HepG2 (cell line): ENCODE results near the gene TFF2. TPM values are rescaled to one million over a fixed set of nuclear protein-coding genes. Genes with fewer than 3 reads are reported as not detected.

Experiments
- ATAC-seq: fragments of 200-7000 bp; cut with Tn5 transposase; 3 replicates; pipeline ENCODE4 v1.9.1; 2020; ENCODE audit warnings: mild to moderate bottlenecking, moderate library complexity
- BruUV-seq: library from RNA; stranded (reverse); fragments of 400-500 nt; replicated peaks from 2 replicates; lab custom pipeline; 2021; lab: Mats Ljungman, UMichigan
- CTCF ChIA-PET: fragments of 300-600 bp; formaldehyde crosslinking; extraction: SDS; loops from one replicate; lab custom pipeline; 2021; ENCODE audit warnings: low total read pairs, inconsistent platforms, low intra/inter-chr PET ratio; lab: Yijun Ruan, JAX
- POLR2A ChIA-PET: fragments of 350-600 bp; sonication (Branson Sonifier 250); formaldehyde crosslinking; loops from one replicate; lab custom pipeline; 2020; ENCODE audit warnings: antibody characterized with exemption, inconsistent platforms; lab: Yijun Ruan, JAX
- DNase-seq: peaks from one replicate; pipeline ENCODE4 v3.0.0-alpha.2; 2015; ENCODE audit warnings: low spot score
- FAIRE-seq: peaks from 3 replicates; lab custom pipeline; 2011; peaks lifted over from hg19 to GRCh38; lab: Jason Lieb, UNC
- H2AFZ ChIP-seq: one replicate; pipeline ENCODE4 v1.6.1; 2011; ENCODE audit warnings: low read length, inconsistent platforms
- H3K27ac ChIP-seq: fragments of 300-600 bp; 3 replicates; pipeline ENCODE4 v1.8.0; 2011; ENCODE audit warnings: mixed run types, mild to moderate bottlenecking, mixed read lengths, low read length, inconsistent platforms; ENCODE audit not compliant: insufficient read depth; ENCODE audit errors: extremely low read length
- H3K27me3 ChIP-seq, 2 experiments: fragments of 200-600 bp in 1 of 2; 2 replicates in 1 of 2; 3 replicates in 1 of 2; pipeline versions ENCODE4 v1.6.0 to v1.8.0; 2011; ENCODE audit warnings: low read length in 2 of 2, mild to moderate bottlenecking in 2 of 2, moderate library complexity in 2 of 2, inconsistent platforms in 1 of 2; ENCODE audit not compliant: insufficient read depth in 2 of 2, control insufficient read depth in 1 of 2
- H3K36me3 ChIP-seq, 2 experiments: fragments of 200-600 bp in 1 of 2; replicated peaks in 1 of 2; 2 replicates in 1 of 2; 3 replicates in 1 of 2; pipeline versions ENCODE4 v1.5.1 to v1.8.0; 2011; ENCODE audit warnings: low read length in 2 of 2, inconsistent platforms in 1 of 2; ENCODE audit not compliant: insufficient read depth in 2 of 2, control insufficient read depth in 1 of 2
- H3K4me1 ChIP-seq: 2 replicates; pipeline ENCODE4 v1.5.1; 2012; ENCODE audit warnings: low read length, inconsistent platforms; ENCODE audit not compliant: insufficient read depth
- H3K4me2 ChIP-seq: 2 replicates; pipeline ENCODE4 v1.6.0; 2011; ENCODE audit warnings: low read depth, low read length, inconsistent platforms
- H3K4me3 ChIP-seq, 3 experiments: fragments of 200-600 bp in 1 of 3; sonication (generic), shearing (Covaris generic) in 1 of 3; replicated peaks in 1 of 3; 2 replicates each; pipeline ENCODE4 v1.5.1; 2011 to 2016; ENCODE audit warnings: low read length in 3 of 3, inconsistent platforms in 2 of 3, low read depth in 2 of 3, mild to moderate bottlenecking in 2 of 3, control low read depth in 1 of 3, mixed read lengths in 1 of 3; ENCODE audit not compliant: insufficient read depth in 1 of 3
- H3K79me2 ChIP-seq: one replicate; pipeline ENCODE4 v1.6.1; 2011; ENCODE audit warnings: low read length, inconsistent platforms; ENCODE audit not compliant: insufficient read depth
- H3K9ac ChIP-seq: 2 replicates; pipeline ENCODE4 v1.6.0; 2011; ENCODE audit warnings: mild to moderate bottlenecking, low read depth, low read length, inconsistent platforms; ENCODE audit not compliant: insufficient read depth
- H3K9me3 ChIP-seq: 2 replicates; pipeline ENCODE4 v1.5.1; 2012; ENCODE audit warnings: mild to moderate bottlenecking, low read length
- H4K20me1 ChIP-seq: 2 replicates; pipeline ENCODE4 v1.6.0; 2011; ENCODE audit warnings: inconsistent platforms, mild to moderate bottlenecking, low read length, moderate library complexity; ENCODE audit not compliant: insufficient read depth
- GZF1 ChIP-seq: sonication (generic); formaldehyde crosslinking; IDR thresholded peaks from 2 replicates; pipeline ENCODE4 v1.5.1; 2020; ENCODE audit warnings: mild to moderate bottlenecking, missing genetic modification reagents
- NFKBIZ ChIP-seq: IDR thresholded peaks from 2 replicates; pipeline ENCODE4 v1.6.1; 2018; ENCODE audit warnings: missing genetic modification reagents, missing compliant biosample characterization
- PAXIP1 ChIP-seq: sonication (generic); formaldehyde crosslinking; conservative IDR thresholded peaks from 2 replicates; pipeline ENCODE4 v1.4.0; 2020; ENCODE audit warnings: mild to moderate bottlenecking, missing genetic modification reagents, moderate library complexity
- PBX2 ChIP-seq: IDR thresholded peaks from 2 replicates; pipeline ENCODE4 v1.6.1; 2016; ENCODE audit warnings: control low read depth
- PHF5A ChIP-seq: IDR thresholded peaks from one replicate; pipeline ENCODE4 v1.6.1; 2018; ENCODE audit warnings: low read depth, missing genetic modification reagents; ENCODE audit not compliant: unreplicated experiment
- STAG1 ChIP-seq: sonication (generic); formaldehyde crosslinking; IDR thresholded peaks from 2 replicates; pipeline ENCODE4 v1.4.0; 2020; ENCODE audit warnings: missing genetic modification reagents
- TAF15 ChIP-seq: fragments of 200-400 bp; formaldehyde crosslinking; IDR thresholded peaks from one replicate; pipeline ENCODE4 v1.6.1; 2018; ENCODE audit warnings: mild to moderate bottlenecking, low read depth, low read length; ENCODE audit not compliant: poor library complexity, severe bottlenecking
- TP53 ChIP-seq: sonication (generic); formaldehyde crosslinking; conservative IDR thresholded peaks from 2 replicates; pipeline ENCODE4 v1.4.0; 2020; ENCODE audit warnings: missing genetic modification reagents
- ZNF7 ChIP-seq: IDR thresholded peaks from 2 replicates; pipeline ENCODE4 v1.6.1; 2016; ENCODE audit warnings: missing biosample characterization, missing genetic modification reagents
- ZNF782 ChIP-seq: sonication (generic); formaldehyde crosslinking; IDR thresholded peaks from 2 replicates; pipeline ENCODE4 v1.4.0; 2020; ENCODE audit warnings: missing genetic modification reagents, mild to moderate bottlenecking, borderline replicate concordance
- ZSCAN30 ChIP-seq: sonication (generic); formaldehyde crosslinking; IDR thresholded peaks from 2 replicates; pipeline ENCODE4 v1.5.0; 2020; ENCODE audit warnings: mild to moderate bottlenecking, missing genetic modification reagents
- WGBS: methylation state at CpG from one replicate; pipeline ENCODE4 v1.1.6; 2017; ENCODE audit warnings: low lambda C conversion rate; 5-methylcytosine and 5-hydroxymethylcytosine counted together
- in situ Hi-C: cut with HindIII; loops from 2 replicates; pipeline ENCODE4 v1.10.0; 2017; ENCODE audit warnings: low pct_unique_long_range_greater_than_20kb; ENCODE audit not compliant: extremely low pct_ligation_motif_present
- intact Hi-C: fragments of 100-400 bp; cut with micrococcal nuclease; formaldehyde crosslinking; loops from one replicate; pipeline ENCODE4 v1.10.0; 2022; ENCODE audit not compliant: unreplicated experiment
- polyA plus RNA-seq, 8 experiments: library from polyadenylated mRNA; depleted of rRNA in 3 of 8; stranded (reverse) in 7 of 8; unstranded in 1 of 8; fragments of >200 nt; fragmentation: Illumina TruSeq in 4 of 8; extraction: Trizol in 4 of 8; gene quantifications; 2 replicates each; pipeline versions ENCODE4 v1.2.1 to v1.2.3, GENCODE V29; 2011 to 2016; ENCODE audit warnings: low read depth in 4 of 8, missing spikeins in 1 of 8, mixed read lengths in 1 of 8; ENCODE audit not compliant: insufficient read depth in 1 of 8
- total RNA-seq, 5 experiments: library from RNA; depleted of rRNA; stranded (reverse); fragments of >200 nt; fragmentation: Illumina TruSeq; extraction: Trizol; gene quantifications; 2 replicates each; pipeline ENCODE4 v1.2.3, GENCODE V29; 2016; ENCODE audit warnings: low read depth in 1 of 5

Gene TFF2
- total and polyA plus RNA-seq, 2 of the 13 experiments (the other 11 are each of a cell fraction or from before 2014, with no cell fraction given), result 1.5 TPM; not detected in 1

- H3K27me3 ChIP-seq, result peaks cover 1 to 17% of the 10 kb centered on the region in 2 experiments; a peak in 2 of 5 replicates
- no peaks in the 10 kb centered on the region for H4K20me1 ChIP-seq
- H3K9ac ChIP-seq, result no peak overlapping the region
- BruUV-seq, result no TSS peak
- H3K4me3 ChIP-seq, result no peak overlapping the region
- no peaks in the 10 kb centered on the region for H3K36me3 ChIP-seq
- peaks cover 40% of the 10 kb centered on the region for H3K4me1 ChIP-seq
- WGBS, result 73% methylated on average over 13 of the region's 14 CpGs
- intact Hi-C loops, result no loop called here
- DNase-seq (no peak), FAIRE-seq (no peak), ATAC-seq (no peak)
- in situ Hi-C loops, result no loop called here
- no peak for TF ChIP-seq TP53 (CRISPR knock-in tag)
- no peak for TF ChIP-seq ZNF782 (CRISPR knock-in tag)
- no peak for TF ChIP-seq ZNF7 (CRISPR knock-in tag)
- no peak for TF ChIP-seq PHF5A (CRISPR knock-in tag)
- no peak for TF ChIP-seq PBX2 (CRISPR knock-in tag)
- no peak for TF ChIP-seq PAXIP1 (CRISPR knock-in tag)
- no peak for TF ChIP-seq GZF1 (CRISPR knock-in tag)
- TF ChIP-seq TAF15, result no peak
- no peak for TF ChIP-seq STAG1 (CRISPR knock-in tag)
- no peak for TF ChIP-seq ZSCAN30 (CRISPR knock-in tag)
- no peak for TF ChIP-seq NFKBIZ (CRISPR knock-in tag)
- H3K27ac ChIP-seq, result no peak overlapping the region
- H3K4me2 ChIP-seq, result no peak overlapping the region; the same call in 1 of the 2 replicates
- CTCF ChIA-PET, result no interaction called here
- no peaks in the 10 kb centered on the region for H3K79me2 ChIP-seq
- H3K9me3 ChIP-seq, result no peaks in the 10 kb centered on the region
- POLR2A ChIA-PET, result interaction anchor here (1.4 to 1.8 kb wide), 4 partner anchors 14 to 22 kb away, joined by 3 to 10 read pairs (median 6); no protein-coding TSS in a partner anchor
- no peak overlapping the region for H2AFZ ChIP-seq
Measured at GRCh38 chr21:42367367-42368165, 16.8 kb upstream of the TFF2 start.
